Stimulated activated naive B cell treated with anti-CD40 and anti-IgM and Interleukin-4, amounts not matched to agents 10 μg/mL and 1 μg/mL and 100 μg/mL, for 72 hours (primary cell): ENCODE data around the gene ZNF408.

Experiments used
- ATAC-seq, 2 donors: fragments of 150-1000 bp; cut with Tn5 transposase; replicated peaks; 2 replicates each; pipeline ENCODE4 v1.10.0; 2021; ENCODE audit warnings: moderate library complexity in 1 of 2
- DNase-seq: peaks from one replicate; pipeline ENCODE4 v3.0.0; 2021
- H3K27ac Mint-ChIP-seq: one replicate; pipeline ENCODE4 v1.8.0; 2022; ENCODE audit warnings: mild to moderate bottlenecking, mixed read lengths
- H3K27me3 Mint-ChIP-seq, 2 donors: one replicate each; pipeline ENCODE4 v1.8.0; 2022; ENCODE audit warnings: mixed read lengths in 2 of 2
- H3K36me3 Mint-ChIP-seq, 2 donors: one replicate each; pipeline ENCODE4 v1.8.0; 2022; ENCODE audit warnings: mixed read lengths in 2 of 2, mild to moderate bottlenecking in 1 of 2
- H3K4me1 Mint-ChIP-seq, 2 donors: one replicate each; pipeline ENCODE4 v1.8.0; 2022; ENCODE audit warnings: mixed read lengths in 2 of 2, mild to moderate bottlenecking in 1 of 2
- H3K4me3 Mint-ChIP-seq, 2 donors: one replicate each; pipeline ENCODE4 v1.8.0; 2022; ENCODE audit warnings: mild to moderate bottlenecking in 2 of 2, mixed read lengths in 2 of 2, moderate library complexity in 1 of 2
- H3K9me3 Mint-ChIP-seq, 2 donors: one replicate each; pipeline ENCODE4 v1.8.0; 2022; ENCODE audit warnings: mixed read lengths in 2 of 2, mild to moderate bottlenecking in 1 of 2

The ZNF408 gene

DNA sequence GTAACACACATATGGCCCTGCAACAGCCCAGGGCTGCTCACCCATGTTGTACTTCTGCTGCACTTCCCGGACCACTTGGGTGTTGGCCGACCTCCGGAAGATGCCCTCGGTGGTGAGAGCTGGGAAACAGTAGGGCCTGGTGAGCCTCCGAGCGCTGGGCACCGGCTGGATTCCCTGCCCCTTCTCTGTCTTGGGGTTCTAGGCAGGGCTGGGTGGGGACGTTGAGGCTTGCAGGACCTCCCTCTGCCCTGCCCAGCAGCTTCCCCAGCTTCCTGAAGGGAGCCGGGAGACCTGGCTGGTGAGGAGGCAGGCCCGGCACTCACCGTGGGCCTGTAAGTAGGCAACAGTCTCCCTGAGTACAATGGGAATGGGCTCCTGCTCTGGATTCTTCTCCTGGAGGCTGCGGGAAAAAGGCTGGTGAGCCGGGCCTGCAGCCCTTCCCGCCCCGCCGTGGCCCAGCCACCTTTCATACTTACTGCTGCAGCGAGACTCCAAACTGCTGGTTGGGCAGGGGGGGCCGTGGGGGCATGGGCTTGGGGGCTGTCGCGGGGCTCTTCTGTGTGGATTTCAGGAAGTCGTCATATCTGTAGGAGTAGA lies 20.6 kb upstream of the ZNF408 start:
- no peak for DNase-seq
- peaks cover 17 to 18% of the 10 kb centered on the region in 2 donors for H3K4me1 Mint-ChIP-seq
- H3K9me3 Mint-ChIP-seq = no peaks in the 10 kb centered on the region
- peaks cover 33 to 42% of the 10 kb centered on the region in 2 donors for H3K36me3 Mint-ChIP-seq
- no peaks in the 10 kb centered on the region for H3K27me3 Mint-ChIP-seq
- ATAC-seq = no peak
- no peak overlapping the region for H3K4me3 Mint-ChIP-seq
- peak overlapping the region; percentile 37 for H3K27ac Mint-ChIP-seq

GRCh38 chr11:46680815-46681214 lies 20.0 kb upstream of the ZNF408 start:
- no peak for ATAC-seq

GRCh38 chr11:46681814-46682213 lies 19.0 kb upstream of the ZNF408 start:
- DNase-seq = no peak
- no peaks in the 10 kb centered on the region for H3K27me3 Mint-ChIP-seq
- peaks cover 7 to 10% of the 10 kb centered on the region in 2 donors for H3K4me1 Mint-ChIP-seq
- H3K4me3 Mint-ChIP-seq = no peak overlapping the region
- no peaks in the 10 kb centered on the region for H3K9me3 Mint-ChIP-seq
- no peak overlapping the region for H3K27ac Mint-ChIP-seq
- peaks cover 34 to 41% of the 10 kb centered on the region in 2 donors for H3K36me3 Mint-ChIP-seq
- no peak for ATAC-seq

More at GRCh38 chr11:46680815-46681214, 20.0 kb upstream of the ZNF408 start:
- H3K4me1 Mint-ChIP-seq = peaks cover 13 to 15% of the 10 kb centered on the region in 2 donors
- no peak for DNase-seq
- H3K4me3 Mint-ChIP-seq = no peak overlapping the region
- H3K27me3 Mint-ChIP-seq = no peaks in the 10 kb centered on the region
- peaks cover 33 to 42% of the 10 kb centered on the region in 2 donors for H3K36me3 Mint-ChIP-seq
- no peak overlapping the region for H3K27ac Mint-ChIP-seq
- no peaks in the 10 kb centered on the region for H3K9me3 Mint-ChIP-seq

DNA sequence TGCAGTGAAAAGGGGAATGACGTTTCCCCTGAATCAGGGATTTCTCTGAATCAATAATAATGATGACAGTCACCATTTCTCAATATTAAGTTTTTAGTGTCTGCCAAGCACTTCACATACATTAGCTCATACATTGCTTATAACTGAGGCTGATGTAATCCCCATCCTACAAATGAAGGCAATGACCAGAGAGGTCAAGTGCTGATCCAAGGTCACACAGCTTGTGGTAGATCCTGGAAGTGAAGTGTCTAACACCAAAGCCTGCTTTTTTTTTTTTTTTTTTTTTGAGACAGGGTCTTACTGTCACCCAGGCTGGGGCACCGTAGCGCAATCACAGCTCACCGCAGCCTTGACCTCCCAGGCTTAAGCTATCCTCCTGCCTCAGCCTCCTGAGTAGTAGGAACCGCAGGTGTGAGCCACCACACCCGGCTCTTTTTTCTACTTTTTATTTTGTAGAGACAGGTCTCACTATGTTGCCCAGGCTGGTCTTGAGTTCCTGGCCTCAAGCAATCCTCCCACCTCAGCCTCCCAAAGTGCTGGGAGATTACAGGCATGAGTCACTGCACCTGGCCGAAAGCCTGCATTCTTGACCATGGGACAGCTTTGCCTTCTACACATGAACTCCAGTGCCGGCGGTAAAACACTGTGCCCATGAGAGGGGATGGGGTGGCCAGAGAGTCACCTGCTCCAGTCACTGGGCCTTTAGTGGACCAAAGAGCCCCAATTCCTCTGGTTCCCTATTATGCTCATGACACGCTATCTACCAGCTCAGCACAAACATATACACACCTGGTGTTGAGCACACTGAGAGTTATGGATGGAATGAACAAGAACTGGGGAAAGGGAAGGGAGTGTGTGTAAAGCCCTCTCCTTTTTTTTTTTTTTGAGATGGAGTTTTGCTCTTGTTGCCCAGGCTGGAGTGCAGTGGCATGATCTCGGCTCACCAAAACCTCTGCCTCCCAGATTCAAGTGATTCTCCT lies 17.8 kb upstream of the ZNF408 start:
- Mint-ChIP-seq H3K27ac (no peak overlapping the region), H3K36me3 (peaks cover 33 to 44% of the 10 kb centered on the region in 2 donors), H3K4me3 (no peak overlapping the region), H3K27me3 (no peaks in the 10 kb centered on the region), H3K9me3 (no peaks in the 10 kb centered on the region), H3K4me1 (peaks cover 0 to under 1% of the 10 kb centered on the region in 2 donors)
- ATAC-seq (no peak), DNase-seq (no peak)

- ATAC-seq = no peak
- H3K4me1 Mint-ChIP-seq = no peaks in the 10 kb centered on the region
- DNase-seq = no peak
- H3K27me3 Mint-ChIP-seq = no peaks in the 10 kb centered on the region
- no peak overlapping the region for H3K4me3 Mint-ChIP-seq
- H3K9me3 Mint-ChIP-seq = no peaks in the 10 kb centered on the region
- peaks cover 30 to 40% of the 10 kb centered on the region in 2 donors for H3K36me3 Mint-ChIP-seq
- H3K27ac Mint-ChIP-seq = no peak overlapping the region
Measured at GRCh38 chr11:46684367-46684766, 16.5 kb upstream of the ZNF408 start.

DNA sequence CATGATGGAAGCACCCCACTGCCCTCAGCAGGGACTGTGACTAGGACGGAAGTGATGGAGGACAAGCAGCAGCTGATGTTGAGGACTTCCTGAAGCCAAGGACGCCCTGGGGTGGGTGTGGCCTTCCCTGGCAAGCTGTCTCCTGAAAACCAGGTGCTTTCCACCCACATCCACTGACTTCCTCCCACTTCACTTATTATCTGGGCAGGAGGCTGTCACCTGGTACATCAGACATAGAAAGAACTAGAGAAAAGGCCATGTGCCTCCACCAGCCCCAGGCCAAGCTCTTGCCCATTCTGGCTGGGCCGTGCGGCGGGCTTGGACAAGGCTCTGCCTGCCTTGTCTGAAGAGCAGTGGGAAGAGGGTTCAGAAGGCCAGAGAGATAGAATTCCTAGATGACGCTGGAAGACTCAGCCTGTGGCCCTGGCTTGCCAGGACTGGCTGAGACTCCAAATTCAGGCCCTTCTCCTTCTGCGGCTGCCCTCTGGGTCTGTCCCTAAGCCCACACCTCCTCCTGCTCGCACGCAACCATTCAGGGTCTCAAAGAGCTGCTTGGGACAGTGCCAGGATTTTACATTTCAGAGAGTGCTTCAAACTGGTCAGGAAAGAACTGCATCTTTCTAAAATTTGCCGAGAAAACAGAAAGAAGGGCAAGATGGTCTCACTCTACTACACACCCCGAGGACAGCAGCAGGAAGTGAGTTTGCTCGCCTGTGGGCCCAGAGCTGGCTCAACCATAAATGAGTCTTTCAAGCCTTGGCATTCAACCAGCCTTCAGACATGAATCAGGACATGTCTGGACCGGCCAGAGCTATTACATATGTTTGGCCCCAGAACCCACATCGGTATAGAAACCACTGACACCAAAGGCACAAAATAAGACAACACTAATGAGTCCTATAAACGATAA lies 13.7 kb upstream of the ZNF408 start:
- Mint-ChIP-seq H3K36me3 (peaks cover 22 to 37% of the 10 kb centered on the region in 2 donors), H3K4me1 (no peaks in the 10 kb centered on the region), H3K27ac (no peak overlapping the region), H3K9me3 (no peaks in the 10 kb centered on the region), H3K27me3 (no peaks in the 10 kb centered on the region), H3K4me3 (no peak overlapping the region)
- no peak for DNase-seq
- no peak for ATAC-seq

- ATAC-seq = no peak
- H3K27me3 Mint-ChIP-seq = no peaks in the 10 kb centered on the region
- H3K27ac Mint-ChIP-seq = peak overlapping the region; percentile 22
- H3K9me3 Mint-ChIP-seq = no peaks in the 10 kb centered on the region
- no peak overlapping the region for H3K4me3 Mint-ChIP-seq
- peaks cover 2 to 6% of the 10 kb centered on the region in 2 donors for H3K4me1 Mint-ChIP-seq
- DNase-seq = no peak
- H3K36me3 Mint-ChIP-seq = peaks cover 28 to 49% of the 10 kb centered on the region in 2 donors
Measured at GRCh38 chr11:46690702-46691101, 10.1 kb upstream of the ZNF408 start.

DNA sequence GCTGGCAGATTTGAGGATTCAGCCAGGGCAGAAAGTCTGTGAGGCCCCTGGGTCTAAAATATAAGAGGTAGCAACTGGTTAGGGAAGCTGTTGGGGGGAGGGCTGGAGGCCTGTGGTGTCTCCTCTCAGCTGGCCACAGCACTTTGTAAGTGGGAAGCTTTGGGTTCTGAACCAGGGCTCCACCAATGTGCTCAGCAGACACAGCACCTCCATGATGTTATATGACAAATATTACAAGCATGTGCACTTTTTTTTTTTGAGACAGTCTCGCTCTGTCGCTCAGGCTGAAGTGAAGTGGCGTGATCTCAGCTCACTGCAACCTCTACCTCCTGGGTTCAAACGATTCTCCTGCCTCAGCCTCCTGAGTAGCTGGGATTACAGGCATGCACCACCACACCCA lies 8.4 kb upstream of the ZNF408 start:
- DNase-seq = no peak

GRCh38 chr11:46693597-46694012 lies 7.2 kb upstream of the ZNF408 start:
- H3K9me3 Mint-ChIP-seq = no peaks in the 10 kb centered on the region
- H3K4me1 Mint-ChIP-seq = peaks cover 13 to 23% of the 10 kb centered on the region in 2 donors
- H3K27me3 Mint-ChIP-seq = no peaks in the 10 kb centered on the region
- no peak for ATAC-seq
- peaks cover 19 to 43% of the 10 kb centered on the region in 2 donors for H3K36me3 Mint-ChIP-seq
- H3K4me3 Mint-ChIP-seq = no peak overlapping the region
- no peak overlapping the region for H3K27ac Mint-ChIP-seq
- no peak for DNase-seq

More for the DNA sequence above, 8.4 kb upstream of the ZNF408 start:
- Mint-ChIP-seq H3K36me3 (peaks cover 22 to 46% of the 10 kb centered on the region in 2 donors), H3K4me3 (no peak overlapping the region), H3K27ac (no peak overlapping the region), H3K9me3 (no peaks in the 10 kb centered on the region), H3K4me1 (peaks cover 5 to 12% of the 10 kb centered on the region in 2 donors), H3K27me3 (no peaks in the 10 kb centered on the region)
- no peak for ATAC-seq

DNA sequence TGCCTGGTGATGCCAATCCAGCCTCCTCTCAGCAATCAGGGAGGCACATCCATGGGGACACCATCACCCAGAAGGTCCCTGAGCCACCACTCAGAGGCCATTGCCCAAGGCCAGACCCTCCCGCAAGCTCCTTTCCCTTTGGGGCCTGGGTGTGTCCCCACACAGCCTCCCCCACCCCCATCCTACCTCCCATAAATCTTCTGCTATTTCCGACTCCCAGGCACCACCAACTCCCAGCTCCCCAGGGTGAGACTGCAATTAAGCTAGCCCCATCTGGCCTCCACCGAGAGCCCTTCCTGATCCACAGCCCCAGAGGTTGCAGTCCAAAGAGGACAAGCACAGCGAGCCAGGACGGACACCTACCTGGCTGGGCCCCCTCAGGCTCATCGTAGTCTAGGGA lies 6.8 kb upstream of the ZNF408 start:
- Mint-ChIP-seq H3K4me3 (no peak overlapping the region), H3K9me3 (no peaks in the 10 kb centered on the region), H3K27ac (peak overlapping the region; percentile 44), H3K27me3 (no peaks in the 10 kb centered on the region), H3K4me1 (peaks cover 17 to 27% of the 10 kb centered on the region in 2 donors), H3K36me3 (peaks cover 19 to 42% of the 10 kb centered on the region in 2 donors)
- no peak for ATAC-seq
- no peak for DNase-seq

GRCh38 chr11:46694607-46695006 lies 6.2 kb upstream of the ZNF408 start:
- Mint-ChIP-seq H3K36me3 (peaks cover 17 to 39% of the 10 kb centered on the region in 2 donors), H3K9me3 (no peaks in the 10 kb centered on the region), H3K4me3 (no peak overlapping the region), H3K27me3 (no peaks in the 10 kb centered on the region), H3K4me1 (peaks cover 19 to 31% of the 10 kb centered on the region in 2 donors), H3K27ac (no peak overlapping the region)
- no peak for ATAC-seq
- no peak for DNase-seq

GRCh38 chr11:46695345-46696211 lies 5.3 kb upstream of the ZNF408 start:
- H3K9me3 Mint-ChIP-seq = no peaks in the 10 kb centered on the region
- DNase-seq (no peak), ATAC-seq (no peak)
- no peak overlapping the region for H3K4me3 Mint-ChIP-seq
- H3K27me3 Mint-ChIP-seq = no peaks in the 10 kb centered on the region
- H3K4me1 Mint-ChIP-seq = peaks cover 22 to 31% of the 10 kb centered on the region in 2 donors
- H3K36me3 Mint-ChIP-seq = peaks cover 16 to 40% of the 10 kb centered on the region in 2 donors
- no peak overlapping the region for H3K27ac Mint-ChIP-seq

- ATAC-seq (no peak), DNase-seq (no peak)
- peaks cover 22 to 32% of the 10 kb centered on the region in 2 donors for H3K4me1 Mint-ChIP-seq
- H3K36me3 Mint-ChIP-seq = peaks cover 15 to 37% of the 10 kb centered on the region in 2 donors
- H3K27me3 Mint-ChIP-seq = no peaks in the 10 kb centered on the region
- H3K9me3 Mint-ChIP-seq = no peaks in the 10 kb centered on the region
- H3K4me3 Mint-ChIP-seq = no peak overlapping the region
- no peak overlapping the region for H3K27ac Mint-ChIP-seq
Measured at GRCh38 chr11:46696212-46696558, 4.6 kb upstream of the ZNF408 start.
